SU-DHL-6 (cell line): Measurements from ENCODE around the gene OBSCN.

Source experiments
- EZH2phosphoT487 ChIP-seq: fragments of 200-600 bp; sonication (generic), shearing (Covaris generic); conservative IDR thresholded peaks from 2 replicates; pipeline ENCODE4 v1.6.1; 2018; ENCODE audit warnings: mild to moderate bottlenecking, antibody characterized with exemption, low read length, moderate library complexity, mixed read lengths
- TF ChIP-seq, protein P1 (sequence below): fragments of 200-600 bp; sonication (generic); IDR thresholded peaks from one replicate; pipeline ENCODE4 v1.5.1; 2017; ENCODE audit warnings: antibody characterized with exemption, mild to moderate bottlenecking, low read length, moderate library complexity; ENCODE audit not compliant: insufficient read depth, poor library complexity, severe bottlenecking

DNA sequence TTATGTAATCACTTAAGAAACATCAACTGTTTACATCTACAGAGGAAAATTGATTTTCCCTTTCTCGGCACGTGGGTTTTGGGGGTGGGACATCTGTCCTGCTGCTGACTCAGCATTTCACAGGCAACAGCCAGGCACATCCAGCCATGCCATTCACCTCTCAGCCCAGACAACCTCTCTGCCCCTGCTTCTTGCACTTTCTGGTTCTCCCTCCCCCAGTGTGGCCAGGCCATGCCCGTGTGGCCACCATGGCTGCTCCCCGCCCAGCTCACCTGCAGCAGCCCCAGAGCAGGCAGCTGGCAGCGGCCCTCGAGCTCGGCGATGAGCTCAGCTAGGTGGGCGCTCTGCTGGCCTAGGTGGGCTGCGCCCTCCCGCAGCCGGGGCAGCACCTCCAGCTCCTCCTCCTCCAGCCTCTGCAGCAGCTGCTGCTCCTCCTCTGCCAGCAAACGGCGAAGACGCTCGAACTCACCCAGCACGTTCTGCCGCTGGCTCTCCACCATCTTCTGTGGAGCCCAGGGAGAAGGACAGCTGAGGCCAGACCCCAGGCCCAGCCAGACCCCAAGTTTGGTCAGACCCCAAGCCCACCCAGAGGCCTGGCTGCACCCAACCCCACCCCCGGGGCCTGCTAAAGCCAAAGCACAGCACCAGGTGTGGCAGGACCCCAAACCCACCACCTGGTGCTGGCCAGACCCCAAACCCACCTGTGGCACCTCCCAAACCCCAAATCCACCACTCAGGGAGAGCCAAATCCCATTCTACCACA lies 193.0 kb downstream of the OBSCN start:
- TF ChIP-seq, protein P1, sequence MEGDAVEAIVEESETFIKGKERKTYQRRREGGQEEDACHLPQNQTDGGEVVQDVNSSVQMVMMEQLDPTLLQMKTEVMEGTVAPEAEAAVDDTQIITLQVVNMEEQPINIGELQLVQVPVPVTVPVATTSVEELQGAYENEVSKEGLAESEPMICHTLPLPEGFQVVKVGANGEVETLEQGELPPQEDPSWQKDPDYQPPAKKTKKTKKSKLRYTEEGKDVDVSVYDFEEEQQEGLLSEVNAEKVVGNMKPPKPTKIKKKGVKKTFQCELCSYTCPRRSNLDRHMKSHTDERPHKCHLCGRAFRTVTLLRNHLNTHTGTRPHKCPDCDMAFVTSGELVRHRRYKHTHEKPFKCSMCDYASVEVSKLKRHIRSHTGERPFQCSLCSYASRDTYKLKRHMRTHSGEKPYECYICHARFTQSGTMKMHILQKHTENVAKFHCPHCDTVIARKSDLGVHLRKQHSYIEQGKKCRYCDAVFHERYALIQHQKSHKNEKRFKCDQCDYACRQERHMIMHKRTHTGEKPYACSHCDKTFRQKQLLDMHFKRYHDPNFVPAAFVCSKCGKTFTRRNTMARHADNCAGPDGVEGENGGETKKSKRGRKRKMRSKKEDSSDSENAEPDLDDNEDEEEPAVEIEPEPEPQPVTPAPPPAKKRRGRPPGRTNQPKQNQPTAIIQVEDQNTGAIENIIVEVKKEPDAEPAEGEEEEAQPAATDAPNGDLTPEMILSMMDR = no peak
- TF ChIP-seq EZH2phosphoT487 = no peak
